HG03575 (cell line): ENCODE data around the gene LGR6.
"Not testable (repeated sequence)": the region's sequence is repeated elsewhere in the genome, so short reads cannot be mapped to it uniquely, and the experiment has no call there.

Source experiments
- ATAC-seq: cut with Tn5 transposase; IDR thresholded peaks from one replicate; pipeline ENCODE4 v1.9.1; 2021; ENCODE audit not compliant: unreplicated experiment, insufficient number of reproducible peaks, low FRiP score; ENCODE audit errors: extremely low read depth

Gene LGR6

GRCh38 chr1:202249436-202249835, 55.8 kb downstream of the LGR6 start:
- ATAC-seq: no peak

DNA sequence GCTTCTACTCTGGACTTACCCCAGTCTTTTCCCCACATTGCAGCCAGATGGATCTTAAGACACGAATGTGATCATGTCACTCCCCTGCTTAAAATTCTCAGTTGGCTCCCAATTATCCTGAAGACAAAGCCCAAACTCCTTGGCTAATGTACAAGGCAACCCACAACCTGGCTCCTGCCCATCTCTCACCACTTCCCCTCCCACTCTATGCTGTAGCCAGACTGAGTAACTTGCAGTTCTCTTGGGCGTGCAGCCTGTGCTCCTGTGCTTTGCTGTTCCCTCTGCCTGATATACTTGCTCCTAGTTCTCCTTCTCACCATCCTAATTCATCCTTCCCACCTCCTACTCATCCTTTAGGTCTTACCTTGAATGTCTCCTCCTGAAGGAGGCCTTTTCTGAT, 56.2 kb downstream of the LGR6 start:
- ATAC-seq: no peak

GRCh38 chr1:202250982-202251381, 57.4 kb downstream of the LGR6 start:
- ATAC-seq: no peak

DNA sequence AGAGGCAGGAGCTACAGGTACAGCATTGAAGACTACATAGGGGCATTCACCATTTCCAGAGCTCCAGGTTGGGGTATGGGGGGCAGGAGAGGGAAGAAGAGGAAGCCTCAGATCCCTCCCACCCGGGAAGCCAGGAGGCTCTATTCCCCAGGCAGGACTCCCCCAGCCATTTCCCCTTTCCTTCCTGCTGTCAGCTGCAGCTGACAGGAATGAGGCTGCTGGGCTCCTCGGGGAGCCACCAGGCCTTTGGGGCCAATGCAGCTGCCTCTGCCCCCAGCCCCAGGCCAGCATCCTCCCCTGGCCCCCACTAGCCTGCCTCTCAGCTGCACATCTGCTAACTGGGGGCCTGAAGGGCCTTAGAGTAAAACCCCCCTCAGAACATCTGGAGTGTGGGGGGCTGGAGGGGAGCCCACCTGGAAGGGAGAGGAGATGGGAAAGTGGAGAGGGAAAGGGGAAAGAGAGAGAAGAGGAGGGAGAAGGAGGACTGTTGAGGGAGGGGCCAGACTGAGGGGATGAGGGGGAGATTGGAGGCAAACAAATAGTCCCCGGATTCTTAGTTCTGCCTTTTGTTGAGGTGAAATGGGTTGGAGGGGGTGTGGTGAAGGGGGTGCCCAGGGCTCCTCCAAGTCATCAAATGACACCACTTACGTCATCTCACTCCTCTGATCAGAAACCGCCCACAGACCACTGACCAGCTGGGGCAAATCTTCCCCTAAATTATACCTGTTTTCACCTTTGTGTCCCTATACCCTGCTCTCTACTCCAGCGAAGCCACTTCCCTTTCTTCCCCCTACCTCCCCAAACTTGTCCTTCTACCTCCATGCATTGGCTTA, 58.0 kb downstream of the LGR6 start:
- ATAC-seq: no peak

DNA sequence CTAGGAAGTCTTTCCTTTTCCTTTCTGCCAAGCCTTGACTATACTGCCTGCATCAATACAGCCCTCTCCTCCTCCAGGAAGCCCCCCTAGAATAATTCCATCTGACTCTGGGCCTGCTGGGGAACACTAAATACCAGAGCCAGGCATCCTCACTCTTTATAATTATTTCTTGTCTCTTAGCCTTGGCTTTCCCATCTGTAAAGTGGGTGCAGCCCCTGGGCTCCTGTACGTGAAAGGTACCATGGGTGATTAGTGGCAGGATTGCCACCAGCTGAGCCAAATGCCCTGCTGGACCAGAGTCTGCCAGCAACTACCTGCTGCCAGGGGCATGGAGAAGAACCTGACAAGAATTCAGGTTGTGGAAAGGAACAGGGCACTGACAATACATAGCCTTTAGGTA, 58.7 kb downstream of the LGR6 start:
- no peak for ATAC-seq

- no peak for ATAC-seq
Observed at GRCh38 chr1:202254454-202255252, 61.1 kb downstream of the LGR6 start.

DNA sequence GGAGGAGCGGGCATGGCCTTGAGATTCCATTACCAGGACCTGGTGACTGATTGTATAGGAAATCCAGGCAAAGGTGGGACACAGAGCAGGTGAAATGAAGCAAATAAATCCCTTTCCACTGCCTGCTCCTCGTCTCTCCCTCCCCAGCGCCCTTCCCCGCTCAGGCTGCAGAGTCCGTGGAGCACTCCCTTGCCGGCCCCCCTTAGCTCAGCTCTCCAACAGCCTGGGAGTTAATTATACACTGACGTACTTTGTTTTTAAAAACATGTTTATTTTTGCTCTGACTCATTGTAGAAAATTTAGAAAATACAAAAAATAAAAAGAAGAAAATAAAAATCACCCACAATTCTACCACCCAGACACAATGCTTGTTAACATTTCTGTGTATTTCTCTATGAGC, 61.7 kb downstream of the LGR6 start:
- ATAC-seq: no peak

GRCh38 chr1:202259705-202260104, 66.1 kb downstream of the LGR6 start:
- ATAC-seq: no peak

- not testable (repeated sequence) for ATAC-seq
Observed at GRCh38 chr1:202261209-202261958, 67.8 kb downstream of the LGR6 start.

- ATAC-seq: no peak
Observed at GRCh38 chr1:202263628-202264027, 70.0 kb downstream of the LGR6 start.

DNA sequence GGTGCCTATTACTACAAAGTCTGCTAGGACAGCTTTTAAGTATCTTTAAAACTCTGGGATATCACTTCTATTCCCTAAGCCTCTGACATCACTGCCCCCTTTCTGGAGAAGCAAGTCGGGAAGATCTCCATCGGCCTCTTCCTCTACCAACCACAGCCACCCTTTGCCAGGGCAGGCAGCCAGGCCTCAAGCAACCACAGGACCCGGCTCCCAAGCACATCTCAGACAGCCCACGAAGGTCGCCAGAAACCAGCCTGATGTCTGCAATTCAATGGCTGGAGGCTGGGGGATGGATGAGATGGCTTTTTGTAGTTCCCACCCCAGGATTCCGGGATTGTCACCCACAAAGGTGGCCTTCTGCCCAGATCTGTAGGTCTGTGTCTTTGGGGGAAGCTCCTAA, 70.7 kb downstream of the LGR6 start:
- no peak for ATAC-seq

- no peak for ATAC-seq
Observed at GRCh38 chr1:202264726-202265125, 71.1 kb downstream of the LGR6 start.

GRCh38 chr1:202266061-202266765, 72.6 kb downstream of the LGR6 start:
- no peak for ATAC-seq

- ATAC-seq: no peak
Observed at GRCh38 chr1:202268032-202268431, 74.4 kb downstream of the LGR6 start.

DNA sequence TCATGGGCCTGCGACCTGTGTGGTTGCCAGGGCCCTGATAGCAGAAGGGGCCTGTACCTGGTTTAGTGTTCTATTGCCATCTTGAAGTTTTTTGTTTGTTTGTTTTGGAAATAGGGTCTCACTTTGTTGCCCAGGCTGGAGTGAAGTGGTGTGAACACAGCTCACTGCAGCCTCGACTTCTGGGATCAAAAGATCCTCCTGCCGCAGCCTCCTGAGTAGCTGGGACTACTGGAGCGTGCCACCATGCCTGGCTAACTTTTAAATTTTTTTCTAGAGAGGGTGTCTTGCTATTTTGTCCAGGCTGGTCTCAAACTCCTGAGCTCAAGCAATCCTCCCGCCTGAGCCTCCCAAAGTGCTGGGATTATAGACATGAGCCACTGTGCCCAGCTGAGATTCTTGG, 75.2 kb downstream of the LGR6 start:
- no peak for ATAC-seq

DNA sequence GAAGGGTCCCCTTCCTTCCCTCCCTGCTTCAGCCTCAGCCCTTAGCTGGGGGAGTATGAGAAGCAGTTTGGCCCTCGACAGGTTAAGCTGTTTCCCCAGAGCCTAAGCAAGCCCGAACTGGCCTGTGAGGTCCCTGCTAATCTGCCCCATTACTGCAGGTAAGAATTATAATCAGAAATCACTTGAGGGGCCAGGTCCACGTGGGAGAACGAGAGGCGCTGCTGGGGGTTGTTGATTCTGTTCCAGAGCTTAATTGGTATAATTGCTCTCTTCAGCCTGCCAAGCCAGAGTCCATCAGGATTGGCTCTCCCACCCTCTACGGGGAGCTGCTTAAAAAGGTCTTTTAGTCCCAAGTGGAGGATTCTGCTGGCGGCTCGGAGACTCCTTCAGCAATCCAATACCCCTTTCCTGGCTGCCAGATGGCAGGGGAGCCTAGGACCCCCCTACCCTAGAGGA, 77.3 kb downstream of the LGR6 start:
- no peak for ATAC-seq

DNA sequence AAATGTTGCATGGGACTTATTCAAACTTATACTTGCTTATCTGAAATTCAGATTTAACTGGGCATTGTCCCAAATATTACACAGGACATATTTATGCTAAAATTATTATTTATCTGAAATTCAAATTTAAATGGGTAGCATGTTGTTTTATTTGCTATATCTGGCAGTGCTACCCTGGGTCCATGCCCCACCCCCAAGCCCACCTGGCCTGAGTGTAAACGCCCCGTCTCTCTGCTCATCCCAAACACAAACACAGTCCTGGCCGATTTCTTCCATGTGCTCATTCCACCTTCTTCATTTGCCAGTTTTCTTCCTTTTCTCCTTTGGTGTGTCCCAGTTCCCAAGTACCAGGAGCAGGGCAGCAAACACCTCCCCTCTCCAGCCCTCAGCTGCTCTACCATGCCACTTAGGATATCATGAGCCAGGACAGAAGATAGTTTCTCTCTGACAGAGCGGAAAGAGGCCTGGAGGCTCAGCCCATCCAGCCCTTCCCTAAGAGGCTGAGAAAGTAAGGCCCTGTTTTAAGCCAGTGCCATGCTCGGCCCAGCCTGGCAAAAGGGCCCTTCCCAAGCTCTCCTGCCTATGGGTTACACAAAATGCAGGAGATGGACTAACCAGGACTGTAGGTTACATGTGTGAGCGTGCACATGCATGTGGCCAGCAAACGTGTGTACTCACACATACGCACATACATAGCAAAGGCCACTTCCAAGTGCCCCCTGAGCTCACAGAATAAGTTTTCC, 78.7 kb downstream of the LGR6 start:
- ATAC-seq: no peak

GRCh38 chr1:202274611-202275010, 81.0 kb downstream of the LGR6 start:
- no peak for ATAC-seq
